ENCODE results near the gene LILRA6. TPM values are rescaled to one million over a fixed set of nuclear protein-coding genes. Genes with fewer than 3 reads are reported as not detected.
A peak's percentile ranks its signal among the peaks of the same experiment; 100 is the strongest.

LILRA6 gene
- total RNA-seq, 1 donor: not detected

DNA sequence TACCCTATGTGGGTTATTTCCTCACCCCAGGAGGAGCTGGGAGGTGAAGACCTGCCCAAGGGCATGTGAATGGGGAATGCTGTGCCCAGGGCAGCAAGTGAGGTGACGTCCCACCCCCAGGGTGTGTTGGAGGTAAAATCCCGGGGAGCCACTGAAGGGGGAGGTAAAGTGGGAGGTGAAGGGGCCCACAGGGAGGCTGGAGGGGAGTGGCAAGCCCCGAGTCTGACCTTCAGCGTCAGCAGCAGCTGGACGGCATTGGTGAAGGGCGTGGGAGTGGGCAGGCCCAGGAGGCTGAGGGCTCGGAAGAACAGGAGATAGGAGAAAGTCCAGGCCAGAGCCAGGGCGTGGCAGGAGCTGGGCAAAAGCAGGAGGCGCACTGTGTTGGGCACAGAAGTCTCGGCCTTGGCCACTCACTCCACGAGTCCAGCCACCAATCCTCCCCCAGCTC lies 55.6 kb downstream of the LILRA6 start:
- no peaks in the 10 kb centered on the region for H3K9me3 ChIP-seq (ENCODE audit: low read depth, low read length)
- no peak overlapping the region for H2AFZ ChIP-seq (ENCODE audit: low read length)
- peaks cover 10% of the 10 kb centered on the region for H4K20me1 ChIP-seq (ENCODE audit: insufficient read depth, low read length)
- peaks cover 30% of the 10 kb centered on the region for H3K79me2 ChIP-seq (ENCODE audit: insufficient read depth, low read length)
- no peak overlapping the region for H3K27ac ChIP-seq (ENCODE audit: low read depth, low read length)
- H3K4me1 ChIP-seq (ENCODE audit: insufficient read depth, low read length): peaks cover 15% of the 10 kb centered on the region
- H3K4me3 ChIP-seq (ENCODE audit: insufficient read depth, low read length): no peak overlapping the region
- TF ChIP-seq, protein P1, sequence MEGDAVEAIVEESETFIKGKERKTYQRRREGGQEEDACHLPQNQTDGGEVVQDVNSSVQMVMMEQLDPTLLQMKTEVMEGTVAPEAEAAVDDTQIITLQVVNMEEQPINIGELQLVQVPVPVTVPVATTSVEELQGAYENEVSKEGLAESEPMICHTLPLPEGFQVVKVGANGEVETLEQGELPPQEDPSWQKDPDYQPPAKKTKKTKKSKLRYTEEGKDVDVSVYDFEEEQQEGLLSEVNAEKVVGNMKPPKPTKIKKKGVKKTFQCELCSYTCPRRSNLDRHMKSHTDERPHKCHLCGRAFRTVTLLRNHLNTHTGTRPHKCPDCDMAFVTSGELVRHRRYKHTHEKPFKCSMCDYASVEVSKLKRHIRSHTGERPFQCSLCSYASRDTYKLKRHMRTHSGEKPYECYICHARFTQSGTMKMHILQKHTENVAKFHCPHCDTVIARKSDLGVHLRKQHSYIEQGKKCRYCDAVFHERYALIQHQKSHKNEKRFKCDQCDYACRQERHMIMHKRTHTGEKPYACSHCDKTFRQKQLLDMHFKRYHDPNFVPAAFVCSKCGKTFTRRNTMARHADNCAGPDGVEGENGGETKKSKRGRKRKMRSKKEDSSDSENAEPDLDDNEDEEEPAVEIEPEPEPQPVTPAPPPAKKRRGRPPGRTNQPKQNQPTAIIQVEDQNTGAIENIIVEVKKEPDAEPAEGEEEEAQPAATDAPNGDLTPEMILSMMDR (IDR thresholded peaks at IDR 0.05; ENCODE audit: extremely low read depth, low read depth, low read length): no peak
- H3K36me3 ChIP-seq (ENCODE audit: insufficient read depth, low read length): peaks cover 18% of the 10 kb centered on the region
- H3K27me3 ChIP-seq (ENCODE audit: insufficient read depth, low read length): no peaks in the 10 kb centered on the region
- no peak overlapping the region for H3K4me2 ChIP-seq (ENCODE audit: insufficient read depth, low read length)
- peak; percentile 13 for DNase-seq (ENCODE audit: insufficient read length, low spot score, missing footprints)

Small RNA genes within 50 kb of the gene (small RNA-seq; reads per million reads assigned to genes)
- gene MIR4752: not detected
- not detected for gene RNU6-1307P

Other genes with a start within 250 kb of the LILRA6 start
- not detected in 2 replicates for gene VSTM1, start 178.9 kb downstream of the LILRA6 start, total RNA-seq
- not detected in 2 replicates for gene TARM1, start 161.4 kb downstream of the LILRA6 start, total RNA-seq
- gene OSCAR, start 142.0 kb downstream of the LILRA6 start, total RNA-seq: 0.36 and 0.59 TPM in 2 replicates
- gene NDUFA3, start 139.9 kb downstream of the LILRA6 start, total RNA-seq: 6.8 and 8.3 TPM in 2 replicates
- gene TFPT, start 127.1 kb downstream of the LILRA6 start, total RNA-seq: 17.4 TPM in 2 replicates
- 42.1 and 46.7 TPM in 2 replicates for gene PRPF31, start 127.0 kb downstream of the LILRA6 start, total RNA-seq
- 6.2 TPM in 2 replicates for gene CNOT3, start 105.0 kb downstream of the LILRA6 start, total RNA-seq
- gene LENG1, start 83.1 kb downstream of the LILRA6 start, total RNA-seq: 4.7 and 5.3 TPM in 2 replicates
- gene TMC4, start 69.6 kb downstream of the LILRA6 start, total RNA-seq: 0.29 and 0.72 TPM in 2 replicates
- gene MBOAT7, start 53.2 kb downstream of the LILRA6 start, total RNA-seq: 26.1 and 30.1 TPM in 2 replicates
- gene TSEN34, start 51.5 kb downstream of the LILRA6 start, total RNA-seq: 73.1 and 76.3 TPM in 2 replicates
- 1,229 and 1,336 TPM in 2 replicates for gene RPS9, start 41.9 kb downstream of the LILRA6 start, total RNA-seq
- gene LILRB3, start 19.8 kb downstream of the LILRA6 start, total RNA-seq: not detected in 2 replicates
- not detected in 2 replicates for gene LILRB5, start 14.5 kb upstream of the LILRA6 start, total RNA-seq
- gene LILRB2, start 38.3 kb upstream of the LILRA6 start, total RNA-seq: not detected in 2 replicates
- 0.36 TPM in 1 of 2 replicates, not detected in the other for gene LILRA5, start 70.4 kb upstream of the LILRA6 start, total RNA-seq
- gene LILRA4, start 96.4 kb upstream of the LILRA6 start, total RNA-seq: not detected in 2 replicates
- 0.29 and 0.36 TPM in 2 replicates for gene LAIR1, start 122.1 kb upstream of the LILRA6 start, total RNA-seq
- gene TTYH1, start 172.7 kb upstream of the LILRA6 start, total RNA-seq: not detected in 2 replicates
- gene LENG8, start 206.4 kb upstream of the LILRA6 start, total RNA-seq: 40.7 and 42.3 TPM in 2 replicates
- gene LENG9, start 221.0 kb upstream of the LILRA6 start, total RNA-seq: 14.4 and 21.4 TPM in 2 replicates
- gene CDC42EP5, start 230.5 kb upstream of the LILRA6 start, total RNA-seq: 18.8 and 20.3 TPM in 2 replicates

Data from osteoblast (primary cell).